OCI-LY3 (cell line): Measurements from ENCODE around the gene SCAF8.

Source experiments
- EZH2phosphoT487 ChIP-seq: fragments of 200-600 bp; shearing (Covaris generic); IDR thresholded peaks from 2 replicates; pipeline ENCODE4 v1.6.1; 2018; ENCODE audit warnings: antibody characterized with exemption, mixed run types, low read depth
- TF ChIP-seq, protein P1 (sequence below): fragments of 200-600, 300-600 bp; sonication (generic); IDR thresholded peaks from 2 replicates; pipeline ENCODE4 v1.5.1; 2014; ENCODE audit warnings: antibody characterized with exemption, low read length, low read depth

GRCh38 chr6:154765273-154765672, 32.1 kb downstream of the SCAF8 start:
- TF ChIP-seq, protein P1, sequence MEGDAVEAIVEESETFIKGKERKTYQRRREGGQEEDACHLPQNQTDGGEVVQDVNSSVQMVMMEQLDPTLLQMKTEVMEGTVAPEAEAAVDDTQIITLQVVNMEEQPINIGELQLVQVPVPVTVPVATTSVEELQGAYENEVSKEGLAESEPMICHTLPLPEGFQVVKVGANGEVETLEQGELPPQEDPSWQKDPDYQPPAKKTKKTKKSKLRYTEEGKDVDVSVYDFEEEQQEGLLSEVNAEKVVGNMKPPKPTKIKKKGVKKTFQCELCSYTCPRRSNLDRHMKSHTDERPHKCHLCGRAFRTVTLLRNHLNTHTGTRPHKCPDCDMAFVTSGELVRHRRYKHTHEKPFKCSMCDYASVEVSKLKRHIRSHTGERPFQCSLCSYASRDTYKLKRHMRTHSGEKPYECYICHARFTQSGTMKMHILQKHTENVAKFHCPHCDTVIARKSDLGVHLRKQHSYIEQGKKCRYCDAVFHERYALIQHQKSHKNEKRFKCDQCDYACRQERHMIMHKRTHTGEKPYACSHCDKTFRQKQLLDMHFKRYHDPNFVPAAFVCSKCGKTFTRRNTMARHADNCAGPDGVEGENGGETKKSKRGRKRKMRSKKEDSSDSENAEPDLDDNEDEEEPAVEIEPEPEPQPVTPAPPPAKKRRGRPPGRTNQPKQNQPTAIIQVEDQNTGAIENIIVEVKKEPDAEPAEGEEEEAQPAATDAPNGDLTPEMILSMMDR, result no peak
- no peak for TF ChIP-seq EZH2phosphoT487
